GM21360 (cell line): ENCODE results near the gene TRAPPC2B.
"Not testable (repeated sequence)": the region's sequence is repeated elsewhere in the genome, so short reads cannot be mapped to it uniquely, and the experiment has no call there.

Source experiments
- ATAC-seq: cut with Tn5 transposase; IDR thresholded peaks from one replicate; pipeline ENCODE4 v1.9.1; 2021; ENCODE audit warnings: mild to moderate bottlenecking, moderate library complexity; ENCODE audit not compliant: unreplicated experiment

The TRAPPC2B gene

DNA sequence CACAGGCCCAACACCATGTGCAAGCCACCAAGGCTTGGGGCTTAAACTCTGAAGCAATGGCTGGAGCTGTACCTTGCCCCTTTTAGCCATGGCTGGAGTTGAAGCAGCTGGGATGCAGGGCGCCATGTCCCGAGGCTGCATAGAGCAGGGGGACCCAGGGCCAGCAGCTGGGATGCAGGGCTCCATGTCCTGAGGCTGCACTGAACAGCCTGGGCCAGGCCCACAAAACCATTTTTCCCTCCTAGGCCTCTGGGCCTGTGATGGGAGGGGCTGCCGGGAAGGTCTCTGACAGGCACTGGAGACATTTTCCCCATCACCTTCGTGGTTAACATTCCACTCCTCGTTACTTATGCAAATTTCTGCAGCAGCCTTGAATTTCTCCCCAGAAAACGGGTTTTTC is 10.8 kb downstream of the TRAPPC2B start:
- ATAC-seq = no peak

DNA sequence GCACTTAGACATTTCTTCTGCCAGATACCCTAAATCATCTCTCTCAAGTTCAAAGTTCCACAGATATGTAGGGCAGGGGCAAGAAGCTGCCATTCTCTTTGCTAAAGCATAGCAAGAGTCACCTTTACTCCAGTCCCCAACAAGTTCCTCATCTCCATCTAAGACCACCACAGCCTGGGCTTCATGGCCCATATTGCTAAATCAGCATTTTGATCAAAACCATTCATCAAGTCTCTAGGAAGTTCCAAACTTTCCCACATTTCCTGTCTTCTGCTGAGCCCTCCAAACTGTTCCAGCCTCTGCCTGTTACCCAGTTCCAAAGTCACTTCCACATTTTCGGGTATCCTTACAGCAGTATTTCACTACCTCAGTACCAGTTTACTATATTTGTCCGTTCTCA is 11.3 kb downstream of the TRAPPC2B start:
- not testable (repeated sequence) for ATAC-seq

DNA sequence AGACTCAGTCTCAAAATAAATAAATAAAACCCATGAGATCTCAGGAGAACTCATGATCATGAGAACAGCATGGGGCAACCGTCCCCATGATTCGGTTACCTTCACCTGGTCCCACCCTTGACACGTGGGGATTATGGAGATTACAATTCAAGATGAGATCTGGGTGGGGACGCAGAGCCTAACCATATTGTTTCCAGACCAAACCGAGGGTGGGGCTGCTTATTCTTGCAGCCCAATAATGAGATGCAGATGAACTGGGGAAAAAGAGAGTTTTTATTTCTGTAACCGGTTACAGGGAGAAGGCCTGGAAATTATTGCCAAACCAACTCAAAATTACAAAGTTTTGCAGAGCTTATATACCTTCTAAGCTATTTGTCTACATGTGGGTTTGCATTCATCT is 12.8 kb downstream of the TRAPPC2B start:
- no peak for ATAC-seq

DNA sequence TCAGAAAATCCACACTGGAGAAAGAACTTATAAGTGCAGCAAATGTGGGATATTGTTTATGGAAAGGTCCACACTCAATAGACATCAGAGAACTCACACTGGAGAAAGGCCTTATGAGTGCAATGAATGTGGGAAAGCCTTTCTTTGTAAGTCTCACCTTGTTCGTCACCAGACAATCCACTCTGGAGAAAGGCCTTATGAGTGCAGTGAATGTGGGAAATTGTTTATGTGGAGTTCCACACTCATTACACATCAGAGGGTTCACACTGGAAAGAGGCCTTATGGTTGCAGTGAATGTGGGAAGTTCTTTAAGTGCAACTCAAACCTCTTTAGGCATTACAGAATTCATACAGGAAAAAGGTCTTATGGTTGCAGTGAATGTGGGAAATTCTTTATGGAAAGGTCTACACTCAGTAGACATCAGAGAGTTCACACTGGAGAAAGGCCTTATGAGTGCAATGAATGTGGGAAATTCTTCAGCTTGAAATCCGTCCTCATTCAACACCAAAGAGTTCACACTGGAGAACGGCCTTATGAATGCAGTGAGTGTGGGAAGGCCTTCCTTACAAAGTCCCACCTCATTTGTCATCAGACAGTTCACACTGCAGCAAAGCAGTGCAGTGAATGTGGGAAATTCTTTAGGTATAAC is 14.3 kb downstream of the TRAPPC2B start:
- ATAC-seq = no peak

DNA sequence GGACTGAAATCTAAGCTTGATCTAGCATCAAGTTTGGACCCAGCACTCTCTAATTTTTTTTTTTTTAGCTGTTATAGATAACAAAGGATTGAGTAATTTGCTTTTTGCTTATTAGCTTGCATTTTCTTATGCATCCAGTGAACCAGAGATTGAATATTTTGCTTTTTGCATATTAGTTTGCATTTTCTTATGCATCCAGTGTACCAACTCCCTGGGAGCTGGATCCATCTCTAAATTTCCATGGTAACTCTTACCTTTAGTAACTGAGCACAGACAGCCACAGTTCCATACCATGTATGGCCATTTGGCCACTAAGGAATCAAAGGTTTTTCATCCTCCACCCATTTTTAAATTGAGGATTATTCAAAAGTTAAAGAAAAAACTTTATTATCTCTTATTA is 17.6 kb downstream of the TRAPPC2B start:
- no peak for ATAC-seq

DNA sequence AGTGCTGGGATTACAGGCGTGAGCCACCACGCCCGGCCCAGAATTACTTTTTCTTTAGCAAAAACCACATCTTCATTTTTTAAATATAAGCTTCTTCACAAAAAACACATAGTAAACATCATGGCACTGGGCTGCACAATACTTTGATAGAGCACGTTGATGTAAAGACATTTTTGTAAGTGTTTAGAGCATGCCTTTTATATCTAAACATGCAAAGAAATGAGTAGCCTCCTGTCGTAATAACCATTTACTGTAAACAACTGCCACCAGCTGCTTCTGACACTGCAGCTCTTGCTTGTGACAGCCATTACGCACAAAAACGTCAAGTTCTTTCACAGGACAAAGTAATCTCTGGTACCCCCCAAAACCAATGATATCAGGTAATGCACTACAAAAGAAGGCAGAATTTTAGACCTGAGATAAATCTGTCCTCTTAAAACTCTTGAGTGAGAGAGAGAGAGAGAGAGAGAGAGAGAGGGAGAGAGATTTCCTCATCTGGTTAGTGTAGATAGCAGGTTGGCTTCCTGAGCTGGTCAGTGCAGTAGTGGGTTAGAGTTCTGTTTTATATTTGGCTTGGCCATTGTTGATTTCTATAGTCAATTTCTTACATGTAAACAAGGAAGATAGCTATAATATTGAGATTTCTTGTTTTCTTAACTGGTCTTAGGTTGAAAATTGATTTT is 19.6 kb downstream of the TRAPPC2B start:
- ATAC-seq = no peak

DNA sequence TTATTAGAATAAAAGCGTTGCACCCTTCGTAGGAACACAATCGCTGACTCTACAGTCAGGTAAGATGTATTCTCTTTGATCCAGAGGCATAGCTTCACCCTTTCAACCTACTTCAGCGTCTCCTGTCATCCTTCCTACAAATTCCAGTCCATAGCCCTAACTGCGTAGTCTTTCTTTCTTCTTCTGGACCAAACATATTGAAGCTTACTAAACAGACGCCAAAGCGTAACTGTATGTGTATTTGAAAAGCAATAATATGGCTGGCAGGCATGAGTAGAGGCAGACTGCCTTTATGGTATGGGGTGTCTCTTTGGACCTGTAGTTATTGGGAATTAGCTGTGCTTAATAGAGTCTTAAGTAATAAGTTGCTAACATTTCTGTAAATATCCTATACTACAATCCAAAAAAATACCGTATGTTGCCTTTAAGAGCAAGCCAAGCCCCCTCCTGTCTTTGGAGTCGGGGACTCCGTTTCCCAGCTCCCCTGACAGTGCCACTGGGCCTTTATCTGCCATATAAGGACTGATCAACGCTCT is 25.9 kb downstream of the TRAPPC2B start:
- no peak for ATAC-seq

DNA sequence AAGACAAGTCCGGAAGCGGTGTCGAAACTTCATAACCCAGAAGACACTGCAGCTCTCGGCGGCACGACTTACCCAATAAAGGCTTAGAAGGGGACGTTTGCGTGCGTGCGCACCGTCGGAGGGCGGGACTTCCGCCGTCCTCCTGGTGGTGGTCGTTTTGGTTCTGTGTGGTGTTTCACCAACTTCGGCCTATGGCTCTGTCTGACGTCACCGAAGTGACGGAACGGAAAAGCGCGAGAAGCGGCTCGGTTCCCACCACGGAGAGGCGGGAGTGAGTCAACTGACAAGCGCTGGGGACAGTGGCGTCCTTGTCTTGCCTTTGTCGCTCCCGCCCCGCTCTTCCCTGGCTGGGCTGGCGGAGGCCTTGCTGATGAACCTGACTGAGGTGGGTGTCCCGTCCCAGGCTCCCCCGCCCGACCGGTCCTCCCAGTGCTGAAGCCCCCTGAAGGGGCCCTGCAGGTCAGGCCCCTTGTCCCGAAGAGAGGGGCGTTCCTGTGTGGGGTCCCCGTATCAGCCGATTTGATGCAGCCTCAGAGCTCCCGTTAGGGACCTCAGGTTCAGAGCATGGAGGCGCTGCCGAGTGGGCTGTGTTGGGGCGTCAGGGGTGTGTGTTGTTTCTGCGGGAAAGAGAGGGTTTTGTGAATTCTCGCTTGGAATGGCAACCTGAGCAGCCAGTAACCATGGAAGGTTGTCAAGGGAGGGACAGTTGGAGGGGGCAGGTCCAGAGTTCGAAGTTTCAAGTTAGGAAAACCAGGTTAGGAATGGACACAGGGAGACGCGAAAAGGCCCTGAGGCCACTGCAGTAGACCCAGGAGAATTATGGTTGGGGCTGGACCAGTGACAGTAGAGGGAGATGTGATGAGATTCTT is 26.6 kb downstream of the TRAPPC2B start, which contains the start of gene ZNF548:
Gene ZNF548, plus strand, starts transcription at position 125 of the 869 bp plus-strand sequence. Its CDS starts 246 bp downstream, at position 371.
- peak; percentile 96 for ATAC-seq

DNA sequence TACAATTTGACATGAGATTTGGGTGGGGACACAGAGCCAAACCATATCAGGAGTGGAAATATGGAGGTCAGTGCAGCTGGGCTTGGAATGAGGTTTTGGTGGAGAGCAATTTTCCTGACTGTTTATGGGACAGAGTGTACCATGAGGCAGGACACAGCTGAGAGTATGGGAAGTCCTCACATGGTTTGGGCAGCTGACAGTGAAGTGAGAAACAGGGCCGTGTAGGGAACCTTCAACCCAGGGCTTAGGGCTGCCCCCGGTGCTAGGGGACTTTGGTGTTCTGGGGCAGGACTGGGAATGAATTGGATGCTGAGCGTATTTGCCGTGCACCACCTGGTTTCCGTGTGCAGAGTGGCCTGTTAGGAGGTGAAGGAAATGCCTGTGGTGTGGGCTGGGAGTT is 32.4 kb downstream of the TRAPPC2B start:
- ATAC-seq = no peak

DNA sequence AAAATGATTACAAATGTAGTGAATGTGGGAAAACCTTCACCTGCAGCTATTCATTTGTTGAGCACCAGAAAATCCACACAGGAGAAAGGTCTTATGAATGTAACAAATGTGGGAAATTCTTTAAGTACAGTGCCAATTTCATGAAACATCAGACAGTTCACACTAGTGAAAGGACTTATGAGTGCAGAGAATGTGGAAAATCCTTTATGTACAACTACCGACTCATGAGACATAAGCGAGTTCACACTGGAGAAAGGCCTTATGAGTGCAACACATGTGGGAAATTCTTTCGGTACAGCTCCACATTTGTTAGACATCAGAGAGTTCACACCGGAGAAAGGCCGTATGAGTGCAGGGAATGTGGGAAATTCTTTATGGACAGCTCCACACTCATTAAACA is 35.5 kb downstream of the TRAPPC2B start:
- ATAC-seq = no peak

DNA sequence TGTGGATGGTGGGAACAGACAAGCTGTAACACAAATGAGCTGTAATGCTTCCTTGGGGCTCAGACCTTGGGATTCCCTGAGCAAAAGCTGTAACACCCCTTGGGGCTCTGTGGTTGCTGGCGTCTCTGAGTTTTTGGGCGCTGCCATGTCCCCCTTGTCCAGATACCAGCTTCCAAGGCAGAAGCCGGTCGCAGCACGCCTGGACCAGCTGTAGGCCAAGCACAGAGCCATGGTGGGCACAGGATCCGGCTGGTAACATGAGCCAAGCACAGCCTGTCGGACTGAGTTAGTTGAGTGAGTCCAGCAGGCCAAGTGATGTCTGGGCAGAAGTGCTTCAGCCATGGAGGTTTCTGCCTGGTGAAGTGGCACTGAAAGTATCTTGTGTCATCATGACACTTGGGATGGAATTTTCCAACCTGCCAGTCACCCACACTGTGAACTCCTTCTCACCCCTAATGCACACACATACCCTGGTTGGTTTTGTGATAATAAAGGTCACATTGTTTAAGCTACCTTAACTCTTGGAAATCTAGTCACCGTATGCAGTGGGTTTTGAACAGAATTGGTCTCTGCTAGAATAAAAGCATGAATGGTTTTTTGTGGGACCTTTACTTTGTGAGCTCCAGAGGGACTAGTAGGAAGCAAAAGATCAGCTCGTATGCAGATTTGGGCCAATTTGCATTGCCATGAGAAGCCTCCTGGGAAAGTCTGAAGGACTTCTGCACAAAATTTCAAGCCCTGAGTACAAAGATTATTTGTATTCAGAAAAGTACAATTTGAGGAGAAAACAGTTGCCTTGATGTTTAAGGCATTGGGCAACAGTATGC is 40.6 kb downstream of the TRAPPC2B start:
- ATAC-seq = no peak

DNA sequence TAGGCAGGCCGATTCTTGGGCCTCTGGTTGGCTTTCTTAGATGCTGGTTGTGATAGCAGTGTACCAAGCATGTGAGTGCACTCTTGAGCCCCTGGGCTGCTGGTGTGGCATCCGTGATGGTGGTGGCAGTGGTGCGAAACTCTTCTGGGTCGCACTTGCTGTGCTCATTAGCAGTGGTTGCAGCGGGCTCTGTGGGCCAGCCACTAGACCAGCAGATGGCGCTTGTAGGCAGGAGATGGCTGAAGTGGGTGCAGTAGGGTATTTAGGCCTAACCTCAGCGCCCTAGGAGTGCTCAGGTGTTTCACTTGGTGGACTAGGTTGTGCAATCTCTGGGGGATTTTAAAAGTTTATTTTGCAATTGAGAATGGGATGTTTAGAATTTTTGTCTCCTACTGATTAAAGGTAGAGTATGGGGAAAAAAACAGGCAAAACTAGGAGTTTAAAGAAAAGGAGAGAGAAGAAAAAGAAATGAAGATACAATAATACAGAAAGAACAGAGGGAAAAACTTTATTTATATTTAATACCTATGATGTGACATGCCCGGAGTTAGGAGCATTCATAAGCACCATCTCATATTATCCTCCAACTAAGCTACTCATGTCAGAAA is 43.3 kb downstream of the TRAPPC2B start:
- no peak for ATAC-seq

DNA sequence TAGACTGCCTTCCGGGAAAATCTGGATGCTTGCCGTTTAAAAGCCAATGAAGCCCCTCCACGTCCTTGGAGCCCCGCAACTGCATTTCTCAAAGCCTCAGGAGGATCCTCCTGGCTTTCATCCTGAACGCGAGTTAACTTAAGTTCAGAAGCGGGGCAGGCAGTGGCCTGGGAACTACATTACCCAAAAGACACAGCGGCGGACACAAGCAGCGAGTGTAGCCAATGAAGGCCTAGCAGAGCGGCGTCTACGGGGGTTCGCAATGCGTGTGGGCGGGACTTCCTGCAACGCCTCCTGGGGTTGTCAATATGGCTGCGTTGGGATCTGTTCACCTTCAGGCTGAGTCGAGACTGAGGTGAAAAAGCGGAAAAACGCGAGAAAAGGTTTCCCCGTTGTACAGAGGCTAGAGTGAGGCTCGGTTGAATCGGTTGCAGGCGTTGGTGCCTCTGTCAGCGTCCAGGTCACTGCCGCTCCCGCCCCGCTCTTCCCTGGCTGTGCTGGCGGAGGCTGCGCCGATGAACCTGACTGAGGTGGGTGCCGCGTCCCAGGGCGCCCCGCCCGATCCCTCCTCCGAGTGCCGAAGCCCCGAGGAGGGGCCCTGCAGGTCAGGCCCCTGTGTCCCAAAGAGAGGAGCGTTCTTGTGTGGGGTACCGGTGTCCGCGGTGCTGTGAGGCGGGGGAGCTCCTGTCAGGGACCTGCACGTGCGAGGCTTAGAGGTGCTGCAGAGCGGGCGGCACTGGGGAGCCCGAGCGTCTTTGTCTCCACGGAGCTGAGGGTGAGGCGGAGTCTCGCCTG is 47.7 kb downstream of the TRAPPC2B start, which contains the start of gene ZNF17:
Gene ZNF17, plus strand, starts transcription at position 285 of the 795 bp plus-strand sequence. CDS start 2,455 bp downstream, outside the sequence.
- peak; percentile 91 for ATAC-seq
